HG02798 (cell line): ENCODE results near the gene ZNF580.
A peak's percentile ranks its signal among the peaks of the same experiment; 100 is the strongest.

Experiments used
- ATAC-seq: cut with Tn5 transposase; IDR thresholded peaks from one replicate; pipeline ENCODE4 v1.9.1; 2021; ENCODE audit warnings: mild to moderate bottlenecking; ENCODE audit not compliant: unreplicated experiment, poor library complexity

The ZNF580 gene

DNA sequence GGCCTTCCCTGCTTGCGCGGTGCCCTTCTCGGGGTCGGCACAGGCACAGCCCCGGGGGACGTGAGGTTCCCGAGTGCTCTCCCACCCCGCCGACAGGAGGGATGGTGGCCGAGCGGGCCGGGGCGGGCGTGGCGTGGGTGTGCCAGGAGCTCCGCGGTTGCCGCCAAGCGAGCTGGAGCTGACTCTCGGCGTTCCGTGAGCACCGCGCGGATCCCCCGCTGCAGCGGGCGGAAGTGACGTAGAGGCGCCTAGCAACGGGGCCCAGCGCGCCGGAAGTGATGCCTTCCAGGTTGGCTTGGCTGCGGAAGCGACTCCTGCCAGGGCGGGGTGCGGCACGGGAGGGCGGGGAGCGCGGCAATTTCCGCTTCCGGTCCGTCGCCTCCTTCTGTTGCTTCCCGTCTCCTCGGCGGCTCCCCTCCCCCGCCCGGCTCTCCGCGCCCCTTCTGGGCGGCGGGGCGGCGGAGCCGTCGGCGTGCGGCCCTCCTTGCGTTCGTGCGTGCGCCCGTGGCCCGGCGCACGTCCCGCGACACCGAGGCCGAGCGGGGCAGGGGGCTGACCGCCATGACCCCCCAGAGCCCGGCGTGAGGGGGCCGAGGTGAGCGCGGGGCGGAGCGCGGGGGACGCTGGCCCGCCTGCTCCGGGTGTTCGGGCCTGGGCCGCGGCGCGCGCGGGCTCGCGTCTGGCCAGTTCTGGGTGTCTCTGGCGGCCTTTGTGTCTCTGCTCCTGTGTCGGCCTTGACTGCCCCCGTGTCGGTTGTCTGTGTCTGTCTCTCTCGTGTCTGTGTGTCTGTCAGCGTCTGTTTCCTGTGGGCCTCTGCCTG is 34.2 kb downstream of the ZNF580 start, which contains the start of gene EPN1:
Gene EPN1 (plus strand): TSS at position 386 of the 820 bp plus-strand sequence. CDS start 3,402 bp downstream, outside the sequence.
- peak; percentile 82 for ATAC-seq

DNA sequence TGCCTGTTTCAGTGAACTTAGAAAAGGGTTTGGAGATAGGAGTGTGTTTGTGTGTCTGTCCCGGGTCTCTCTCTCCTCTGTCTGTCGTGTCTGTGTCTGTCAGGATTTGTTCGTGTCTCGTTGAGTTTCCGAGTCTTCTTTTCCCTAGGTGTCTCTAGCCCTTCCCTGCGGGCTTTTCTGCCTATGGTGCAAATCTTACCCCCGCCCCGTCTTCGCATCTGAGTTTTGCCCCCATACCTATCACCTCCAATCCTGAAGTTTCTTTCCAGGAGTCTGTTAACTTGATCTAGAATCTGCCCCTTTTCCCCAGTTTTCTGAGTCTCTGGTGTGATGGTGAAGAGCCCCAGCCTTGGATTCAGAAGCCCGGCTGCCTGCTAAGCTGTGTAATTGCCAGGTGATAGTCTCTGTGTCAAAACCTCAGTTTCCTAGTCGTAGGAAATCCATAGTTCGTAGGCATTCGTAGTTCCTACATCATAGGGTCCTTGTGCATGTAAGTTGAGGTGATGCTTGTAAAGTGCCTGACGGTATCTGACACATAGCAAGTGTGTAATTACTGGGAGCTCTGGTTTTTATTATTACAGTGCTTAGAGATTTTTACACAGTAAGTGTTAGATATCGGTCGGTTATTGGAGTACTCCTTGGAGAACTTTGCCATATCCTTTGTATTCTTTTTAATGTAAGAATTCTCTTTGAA is 35.0 kb downstream of the ZNF580 start:
- ATAC-seq, result no peak

DNA sequence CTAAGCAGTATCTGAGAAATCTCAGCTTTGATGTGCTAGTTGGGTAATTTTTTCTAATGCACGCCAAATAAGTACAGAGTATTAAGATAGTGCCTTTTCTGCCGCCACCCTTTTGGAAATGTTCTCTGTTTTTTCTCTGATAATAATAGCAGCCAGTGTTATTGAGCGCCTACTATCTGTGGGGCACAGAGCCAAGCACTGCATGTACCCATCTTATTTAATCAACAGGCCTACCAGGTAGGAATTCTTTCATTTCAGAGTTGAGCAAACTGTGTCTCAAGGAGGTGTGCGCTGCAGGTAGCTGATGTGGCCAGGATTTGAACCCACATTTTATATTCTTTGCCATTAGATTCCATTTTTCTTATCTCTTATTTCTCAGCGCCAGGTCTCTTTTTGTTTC is 35.6 kb downstream of the ZNF580 start:
- no peak for ATAC-seq

DNA sequence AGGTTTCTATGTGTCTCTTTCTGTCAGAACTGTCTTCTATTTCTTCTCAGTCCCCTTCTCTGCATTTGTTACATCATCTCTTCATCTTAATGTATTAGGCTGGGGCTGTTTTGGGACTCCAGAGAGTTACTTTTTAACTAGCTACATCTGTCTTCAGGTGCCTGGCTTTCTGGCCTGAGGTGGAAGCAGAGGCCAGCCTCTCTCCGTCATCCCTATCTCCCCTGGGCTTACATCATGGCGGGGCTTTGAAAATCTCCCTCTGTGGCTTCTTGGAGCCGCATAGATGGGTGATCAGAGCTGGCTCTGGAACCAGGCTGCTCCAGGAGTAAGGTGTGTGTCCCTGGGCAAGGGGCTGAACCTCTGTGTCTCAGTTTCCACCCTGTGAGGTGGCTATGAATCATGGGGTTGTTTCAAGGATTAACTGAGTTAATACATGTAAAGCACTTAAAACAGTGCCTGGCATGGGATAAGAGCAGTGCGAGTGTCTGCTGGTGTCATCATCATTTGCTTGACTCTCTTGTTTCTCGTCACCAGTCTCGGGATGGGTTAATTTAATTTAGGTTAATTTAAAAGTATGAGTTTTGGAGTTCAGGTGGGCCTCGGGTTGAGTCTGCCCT is 36.2 kb downstream of the ZNF580 start:
- ATAC-seq, result no peak

DNA sequence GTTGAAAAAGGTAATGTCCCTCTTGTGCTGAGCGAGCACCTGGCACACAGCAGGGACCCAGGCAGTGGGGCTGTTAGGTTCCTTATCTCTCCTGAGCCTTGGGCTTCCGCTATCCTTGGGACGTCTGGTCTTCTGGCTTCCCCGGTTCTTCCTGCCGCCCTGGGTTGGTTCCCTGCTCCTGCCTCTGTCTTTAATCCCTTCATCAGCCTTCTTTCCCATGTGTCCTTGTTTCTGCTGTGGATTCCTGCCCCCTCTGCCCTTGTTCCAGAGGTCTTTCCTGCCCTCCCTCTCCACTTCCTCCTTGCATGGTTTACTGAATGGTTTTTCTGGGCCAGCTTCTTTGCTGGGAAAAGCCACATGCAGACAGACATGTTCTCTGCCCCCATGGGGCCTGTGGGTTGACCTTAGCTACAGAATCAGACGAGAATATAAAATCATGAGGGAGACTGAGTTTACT is 36.8 kb downstream of the ZNF580 start:
- no peak for ATAC-seq

DNA sequence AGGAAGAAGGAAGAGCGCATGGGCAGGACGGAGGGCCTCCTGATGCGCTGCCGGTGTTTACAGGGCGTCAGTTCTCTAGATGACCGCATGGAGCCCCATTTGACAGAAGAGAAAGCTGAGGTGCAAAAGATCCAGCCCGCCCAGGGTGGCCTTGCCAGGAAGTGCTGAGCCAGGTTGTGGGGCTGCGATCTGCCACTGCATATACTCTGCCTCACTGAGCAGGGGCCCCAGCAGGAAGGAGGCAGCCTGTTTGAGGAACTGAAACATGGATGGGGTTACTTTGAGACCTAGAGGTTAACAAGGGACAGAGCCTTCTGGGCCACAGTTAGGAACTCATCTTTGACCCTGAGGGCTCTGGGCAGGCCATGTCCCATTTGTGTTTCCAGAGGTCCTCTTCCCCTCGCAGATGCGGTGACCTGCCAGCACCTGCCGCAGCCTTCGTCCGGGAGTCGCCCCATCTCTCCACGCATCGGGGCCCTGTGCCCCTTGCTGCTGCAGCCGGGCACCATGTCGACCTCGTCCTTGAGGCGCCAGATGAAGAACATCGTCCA is 37.4 kb downstream of the ZNF580 start:
- peak; percentile 68 for ATAC-seq

DNA sequence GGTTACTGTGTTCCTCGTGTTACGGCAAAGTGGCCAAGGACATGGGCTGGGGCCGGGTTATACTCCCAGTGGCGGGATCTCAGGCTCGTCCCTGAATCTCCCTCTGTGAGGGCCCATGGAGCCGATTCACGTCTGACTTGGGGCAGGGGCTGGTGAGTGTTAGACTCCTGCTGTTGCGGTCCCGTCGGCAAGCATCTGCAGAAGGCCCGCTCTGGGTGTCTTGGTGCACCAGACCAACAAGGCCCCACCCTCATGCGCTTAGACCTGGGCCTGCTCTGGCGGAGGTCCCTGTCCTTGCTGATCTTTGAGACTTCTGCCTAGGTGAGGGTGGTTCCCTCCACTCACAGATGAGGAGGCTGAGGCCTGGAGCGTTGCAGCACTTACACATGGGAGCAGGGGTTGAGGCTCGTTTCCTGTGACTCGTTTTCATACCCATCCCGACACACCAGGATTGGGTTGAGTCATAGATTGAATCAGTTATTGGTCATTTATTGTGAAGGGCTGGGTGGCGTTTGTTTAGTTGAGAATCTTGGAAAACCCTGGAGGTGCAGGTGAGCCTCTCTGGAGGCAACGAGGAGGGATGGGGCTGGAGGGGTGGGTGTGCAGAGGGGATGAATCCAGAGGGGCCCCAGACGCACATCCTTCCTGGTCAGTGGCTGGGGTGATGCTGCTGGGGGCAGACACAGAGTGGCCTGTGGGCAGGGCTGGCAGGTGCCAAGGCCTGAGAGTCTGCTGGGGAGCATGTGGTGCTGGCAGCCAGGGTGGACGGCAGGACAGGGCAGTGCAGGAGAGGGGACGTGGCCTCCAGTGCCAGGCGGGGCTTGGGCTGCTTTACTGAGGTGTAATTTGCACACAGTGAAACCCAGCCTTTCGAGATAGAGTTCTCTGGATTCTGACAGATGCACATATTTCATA is 38.8 kb downstream of the ZNF580 start:
- no peak for ATAC-seq

DNA sequence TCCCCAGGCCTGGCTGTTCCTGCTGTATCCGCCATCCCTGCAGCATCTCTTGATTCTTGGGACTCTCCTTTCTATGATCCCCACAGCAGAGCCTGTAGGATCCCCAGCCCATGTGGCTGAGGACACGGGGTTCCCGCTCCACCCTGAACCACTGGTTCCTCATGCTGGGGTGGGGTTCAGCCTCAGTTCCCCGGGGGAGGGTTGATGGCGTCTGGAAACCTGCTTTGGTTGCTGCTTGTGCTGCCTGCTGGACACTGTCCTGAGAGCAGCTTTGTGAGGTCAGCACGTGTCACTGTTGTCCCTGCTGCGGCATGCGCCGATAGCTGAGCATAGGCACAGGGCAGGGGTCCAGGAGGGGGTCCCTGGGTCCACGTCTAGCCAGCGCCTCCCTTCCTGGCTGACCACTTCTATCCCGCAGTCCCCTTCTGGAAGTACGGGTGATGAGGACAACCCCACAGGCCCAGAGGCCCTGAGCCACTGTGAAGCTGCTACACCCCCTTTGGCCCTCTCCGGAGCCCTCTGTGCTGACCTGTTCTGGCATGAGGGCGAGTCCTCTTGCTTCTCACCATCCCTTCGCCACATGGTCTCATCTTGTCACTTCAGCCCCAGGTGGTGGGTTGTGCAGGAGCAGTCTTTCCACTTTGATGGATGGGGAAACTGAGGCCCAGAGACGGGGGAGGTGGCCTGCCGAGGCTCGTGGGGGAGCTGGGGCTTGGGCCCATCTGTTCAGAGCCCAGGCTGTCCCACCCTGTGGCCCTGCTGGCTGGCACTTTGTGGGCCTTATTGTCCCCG is 39.7 kb downstream of the ZNF580 start:
- ATAC-seq, result no peak

DNA sequence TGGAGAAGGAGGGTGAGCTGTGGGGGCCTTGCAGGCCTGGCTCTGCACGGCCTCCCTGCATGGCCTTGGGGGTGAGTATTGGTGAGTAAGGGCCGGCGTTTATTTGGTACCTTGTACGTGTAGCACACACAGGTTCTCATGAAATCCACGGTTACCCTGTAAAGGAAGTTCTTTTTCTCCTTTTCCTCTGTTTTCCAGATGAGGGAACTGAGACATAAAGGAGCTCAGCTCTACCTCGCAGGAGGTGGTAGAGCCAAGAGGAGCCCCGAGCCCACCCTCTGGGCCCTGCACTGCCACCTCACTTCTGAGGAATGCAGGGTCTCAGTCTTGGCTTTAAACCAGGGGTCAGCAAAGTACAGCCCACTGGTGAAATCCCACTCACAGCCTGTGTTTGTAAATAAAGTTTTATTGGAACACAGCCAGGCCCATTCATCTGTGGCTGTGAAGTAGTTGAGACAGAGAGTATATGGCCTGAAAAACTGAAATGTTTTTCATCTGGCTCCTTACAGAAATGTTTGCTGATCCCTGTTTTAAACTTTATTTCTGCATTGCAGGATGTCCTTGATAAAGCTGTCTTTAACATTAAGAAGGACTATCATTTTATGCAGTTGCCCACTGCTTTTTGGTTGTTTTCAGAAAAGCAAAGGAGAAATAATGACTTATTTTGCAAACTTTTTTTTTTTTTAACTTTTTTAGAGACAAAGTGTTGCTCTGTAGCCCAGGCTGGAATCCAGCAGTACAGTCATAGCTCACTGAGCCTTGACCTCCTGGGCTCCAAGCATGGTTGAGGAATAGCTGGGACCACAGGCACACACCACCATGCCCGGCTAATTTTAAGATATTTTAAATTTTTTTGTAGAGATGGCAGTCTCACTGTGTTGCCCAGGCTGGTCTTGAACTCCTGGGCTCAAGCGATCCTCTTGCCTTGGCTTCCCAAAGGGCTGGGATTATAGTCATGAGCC is 40.6 kb downstream of the ZNF580 start:
- ATAC-seq, result no peak

DNA sequence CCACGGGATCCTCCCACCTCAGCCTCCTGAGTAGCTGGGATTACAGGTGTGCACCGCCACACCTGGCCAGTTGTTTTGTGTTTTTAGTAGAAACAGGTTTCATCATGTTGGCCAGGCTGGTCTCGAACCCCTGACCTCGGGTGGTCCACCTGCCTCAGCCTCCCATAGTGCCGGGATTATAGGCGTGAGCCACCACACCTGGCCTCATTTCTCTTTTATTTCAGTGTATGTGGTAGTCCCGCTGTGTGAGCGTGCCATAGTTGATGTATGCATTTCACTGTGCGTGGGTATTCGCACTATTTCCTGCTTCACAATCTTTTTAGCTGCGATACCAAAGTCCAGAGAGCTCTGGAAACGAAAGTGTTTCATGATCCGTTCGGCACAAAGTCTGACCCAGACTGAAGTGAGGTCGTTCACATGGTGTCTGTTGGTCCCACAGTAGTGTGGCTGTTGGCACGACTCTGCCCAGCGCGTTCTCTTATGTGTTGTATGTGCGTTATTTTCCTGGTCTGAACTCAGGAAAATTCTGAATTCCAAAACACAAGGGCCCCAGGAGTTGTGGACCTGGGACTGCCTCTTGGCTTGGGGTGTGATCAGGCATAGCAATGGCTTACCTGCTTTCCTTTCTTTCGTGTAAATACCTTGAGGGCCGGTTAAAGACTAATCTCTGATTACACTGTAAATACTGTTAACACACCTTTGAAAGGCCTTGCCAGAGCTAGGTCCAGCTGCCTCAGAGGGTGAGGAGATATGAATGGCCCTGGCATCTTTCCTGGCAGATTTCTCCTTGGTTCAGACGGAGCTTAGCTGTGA is 42.9 kb downstream of the ZNF580 start:
- no peak for ATAC-seq

DNA sequence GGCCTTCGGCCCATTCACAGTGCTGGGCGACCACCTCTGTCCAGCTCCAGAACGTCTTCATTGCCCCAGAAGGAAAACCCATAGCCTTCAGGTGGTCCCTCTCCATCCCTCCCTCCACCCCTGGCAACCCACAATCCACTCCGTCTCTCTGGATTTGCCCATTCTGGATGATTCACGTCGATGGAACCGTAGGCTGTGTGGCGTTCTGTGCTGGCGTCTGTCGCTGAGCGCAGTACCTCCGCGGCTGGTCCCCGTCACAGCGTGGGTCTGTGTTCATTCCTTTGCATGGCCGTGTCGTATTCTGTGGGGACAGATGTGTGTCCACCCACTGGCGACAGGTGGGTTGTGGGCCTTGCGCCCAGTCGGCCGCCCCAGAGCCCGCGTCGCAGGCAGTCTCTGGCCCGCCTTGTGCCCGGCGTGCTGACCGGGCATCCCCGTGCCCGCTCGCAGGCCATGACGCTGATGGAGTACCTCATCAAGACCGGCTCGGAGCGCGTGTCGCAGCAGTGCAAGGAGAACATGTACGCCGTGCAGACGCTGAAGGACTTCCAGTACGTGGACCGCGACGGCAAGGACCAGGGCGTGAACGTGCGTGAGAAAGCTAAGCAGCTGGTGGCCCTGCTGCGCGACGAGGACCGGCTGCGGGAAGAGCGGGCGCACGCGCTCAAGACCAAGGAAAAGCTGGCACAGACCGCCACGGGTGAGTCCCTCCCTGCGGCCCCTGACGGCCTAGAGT is 44.3 kb downstream of the ZNF580 start:
- ATAC-seq, result no peak

DNA sequence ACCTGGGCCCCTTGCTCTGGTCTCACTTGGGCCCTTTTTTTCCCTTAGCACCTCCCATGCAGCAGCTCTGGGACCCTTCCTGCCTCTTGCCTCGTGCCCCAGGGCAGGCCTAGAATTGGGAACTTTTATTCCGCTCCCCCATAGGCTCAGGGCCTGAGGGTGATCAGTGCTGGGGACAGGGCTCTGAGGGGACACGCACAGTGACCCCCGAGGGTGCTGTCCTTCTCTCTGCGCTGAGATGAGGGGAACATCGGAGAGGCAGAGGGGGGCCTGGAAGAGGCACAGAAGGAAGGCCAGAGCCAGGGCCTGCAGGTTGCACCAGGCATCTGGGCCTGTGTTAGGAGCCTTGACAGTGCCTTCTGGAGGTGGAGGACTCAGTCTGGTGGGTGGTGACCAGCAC is 45.0 kb downstream of the ZNF580 start:
- ATAC-seq, result no peak

DNA sequence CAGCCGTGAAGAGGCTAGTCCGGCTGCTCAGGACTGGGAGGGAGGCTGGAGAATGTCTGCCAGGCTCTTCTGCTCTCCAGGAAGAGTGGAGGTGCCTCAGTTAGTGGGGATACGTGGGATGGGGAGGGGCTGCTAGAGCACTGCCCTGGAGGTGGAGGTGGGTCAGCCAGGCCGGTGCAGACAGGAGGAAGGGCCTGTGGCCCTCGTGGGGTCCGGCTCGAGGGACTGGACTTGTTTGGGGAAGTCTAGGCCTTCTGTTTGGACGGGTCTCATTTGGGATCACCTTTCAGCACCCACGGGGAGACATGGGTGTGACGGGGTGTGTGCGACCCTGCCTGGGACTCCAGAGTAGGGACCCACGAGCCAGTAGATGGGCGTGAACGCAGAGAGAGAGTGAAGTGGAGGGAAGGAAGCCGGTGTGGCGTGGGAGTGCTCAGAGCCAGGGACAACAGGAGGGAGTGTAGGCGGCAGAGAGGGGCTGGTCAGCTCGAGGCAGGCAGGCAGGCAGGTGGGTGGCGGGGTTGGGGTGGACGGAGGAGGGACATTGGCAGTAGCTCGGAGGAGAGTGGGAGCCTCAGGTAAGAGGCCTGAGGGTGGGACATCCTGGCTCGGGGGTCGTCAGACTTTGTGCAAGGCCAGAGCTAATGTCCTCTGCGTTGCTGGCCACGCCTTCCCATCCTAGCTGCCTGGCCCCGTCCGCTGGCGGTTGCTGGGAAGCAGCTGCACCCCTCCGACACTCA is 45.7 kb downstream of the ZNF580 start:
- no peak for ATAC-seq

DNA sequence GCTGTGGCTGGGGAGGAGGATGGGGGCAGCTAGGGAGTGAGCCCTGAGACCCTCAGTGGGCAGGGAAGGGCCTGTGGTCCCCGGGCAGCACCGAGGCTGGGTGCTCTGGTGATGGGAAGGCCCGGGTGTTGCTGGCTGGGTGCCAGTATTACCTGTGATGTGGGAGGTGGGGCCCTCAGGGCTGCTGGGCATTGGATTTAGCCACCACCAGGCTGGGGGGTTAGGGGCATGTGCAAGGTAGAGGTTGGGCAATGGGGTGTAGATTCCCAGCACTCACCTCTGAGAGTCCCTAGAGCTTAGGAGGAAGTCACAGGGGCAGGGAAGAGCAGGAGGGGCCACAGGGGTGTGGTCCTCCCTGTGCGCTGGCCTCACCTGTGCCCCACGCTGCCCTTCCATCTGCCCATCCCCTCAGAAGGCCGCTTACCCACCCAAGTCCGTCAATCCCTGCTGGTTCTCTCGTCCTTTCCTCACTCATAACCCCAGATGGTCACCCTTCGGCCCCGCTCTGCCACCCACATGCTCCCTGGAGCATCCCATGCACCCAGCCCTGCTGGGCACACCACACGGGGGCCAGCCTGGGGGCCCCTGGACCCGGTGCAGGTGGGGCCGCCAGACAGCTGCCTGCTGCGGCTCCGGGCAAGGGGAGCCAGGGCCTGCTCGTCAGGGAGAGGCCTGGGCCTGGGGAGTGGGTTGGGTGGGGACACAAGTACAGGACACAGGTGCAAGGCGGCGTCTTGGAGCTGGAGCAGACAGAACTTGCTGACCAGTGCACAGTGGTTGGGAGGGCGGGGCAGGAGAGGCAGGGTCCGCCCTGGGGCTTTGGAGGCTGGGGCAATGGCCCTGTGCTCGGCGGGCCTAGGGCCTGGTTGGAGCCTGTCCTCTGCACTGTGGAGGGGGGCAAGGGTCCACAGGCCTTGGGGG is 46.7 kb downstream of the ZNF580 start:
- no peak for ATAC-seq
